ENCODE results near the gene CSPG4. TPM values are rescaled to one million over a fixed set of nuclear protein-coding genes. Genes with fewer than 3 reads are reported as not detected.
A peak's percentile ranks its signal among the peaks of the same experiment; 100 is the strongest.

The CSPG4 gene
- total and polyA plus RNA-seq, 10 of the 15 experiments (the other 5 are each of a cell fraction or from before 2014, with no cell fraction given): 0.02 to 2.2 (median 0.76) TPM

- TF ChIP-seq PBX3 (IDR thresholded peaks at IDR 0.05; ENCODE audit: insufficient replicate concordance, low read depth, low read length) (no peak), SREBF1 (IDR thresholded peaks at IDR 0.05; ENCODE audit: low read length) (no peak), POLR2AphosphoS2 (IDR thresholded peaks at IDR 0.05; ENCODE audit: low read depth, low read length) (no peak)
Measured at GRCh38 chr15:75641603-75642002, 71.0 kb downstream of the CSPG4 start (continued).

- H3K9ac ChIP-seq (ENCODE audit: control insufficient read depth, insufficient read depth, low read length): no peak overlapping the region; the same call in 1 of the 2 replicates
- no peak for ATAC-seq
- H3K36me3 ChIP-seq (ENCODE audit: control insufficient read depth in 2 of 2, insufficient read depth in 2 of 2, low read length in 1 of 2): no peaks in the 10 kb centered on the region; a peak in 1 of 4 replicates
- no peak overlapping the region for H3K27ac ChIP-seq (ENCODE audit: control insufficient read depth, insufficient read depth)
- CTCF ChIA-PET: interaction anchor here (0.6 to 5.5 kb wide), 17 partner anchors 10 to 371 kb away, joined by 3 to 86 read pairs (median 4); partner anchors contain the start of genes MAN2C1, SIN3A and SNUPN
- SMC1A ChIA-PET (ENCODE audit: uncharacterized antibody, unreplicated experiment): interaction anchor here (0.6 to 3.9 kb wide), 13 partner anchors 10 to 616 kb away, joined by 3 to 27 read pairs (median 4); partner anchors contain the start of genes MAN2C1 and SIN3A
- H3K4me2 ChIP-seq (ENCODE audit: control insufficient read depth, insufficient read depth): peak overlapping the region; percentile 5; the same call in 1 of the 2 replicates
- TF ChIP-seq CUX1 (IDR thresholded peaks at IDR 0.05; ENCODE audit: insufficient replicate concordance, low read depth, low read length) (no peak), NBN (IDR thresholded peaks at IDR 0.05) (0 out of 2 replicates have a peak, but pooled peaks have one; percentile 19), MYB (IDR thresholded peaks at IDR 0.05; ENCODE audit: borderline replicate concordance, low read depth, low read length) (no peak), SMAD5 (IDR thresholded peaks at IDR 0.05; ENCODE audit: low read depth) (no peak), ZNF622 (IDR thresholded peaks at IDR 0.05) (no peak), HSF1 (IDR thresholded peaks at IDR 0.05; ENCODE audit: low read depth, low read length) (no peak), WRNIP1 (IDR thresholded peaks at IDR 0.05; ENCODE audit: borderline replicate concordance, low read depth, low read length) (no peak)
- H3K4me3 ChIP-seq: peak overlapping the region; percentile 76
- no TSS peak for BruUV-seq (replicated peaks)
- no peaks in the 10 kb centered on the region for H3K9me3 ChIP-seq (replicated peaks; ENCODE audit: control insufficient read depth, insufficient read depth, low read length)
- in situ Hi-C loops (cut with MboI) (no loop called here), intact Hi-C loops (cut with micrococcal nuclease; ENCODE audit: unreplicated experiment) (loop anchor here (2.0 to 10.0 kb wide), 3 partner anchors 134 to 706 kb away; partner anchors contain the start of gene COX5A)
- POLR2A ChIA-PET: interaction anchor here (0.7 to 5.0 kb wide), 7 partner anchors 11 to 694 kb away, joined by 3 to 110 read pairs (median 6); partner anchors contain the start of genes MAN2C1, SIN3A and SNUPN
- H3K79me2 ChIP-seq (ENCODE audit: control insufficient read depth, insufficient read depth, low read length): peaks cover 32% of the 10 kb centered on the region
- 77% methylated on average over 3 of the region's 4 CpGs for WGBS (ENCODE audit: insufficient coverage, insufficient replicate concordance, low lambda C conversion rate, missing lambda C conversion rate)
- H3K27me3 ChIP-seq (replicated peaks in 1 of 2; ENCODE audit: control insufficient read depth in 2 of 2, insufficient read depth in 2 of 2, low read length in 1 of 2): no peaks in the 10 kb centered on the region
- no peak overlapping the region; the same call in 1 of the 2 replicates for H2AFZ ChIP-seq (ENCODE audit: control insufficient read depth, low read depth, low read length)
- DNase-seq (ENCODE audit: low read depth, low spot score): no peak
- RAD21 ChIA-PET (ENCODE audit: unreplicated experiment): interaction anchor here (0.7 to 5.1 kb wide), 9 partner anchors 9 to 273 kb away, joined by 3 to 69 read pairs (median 4); partner anchors contain the start of genes MAN2C1, SIN3A and SNUPN
- H3K4me1 ChIP-seq (ENCODE audit: control insufficient read depth, insufficient read depth, low read length): no peaks in the 10 kb centered on the region
- H4K20me1 ChIP-seq (ENCODE audit: control insufficient read depth, insufficient read depth): peaks cover 2% of the 10 kb centered on the region; the same call in 1 of the 2 replicates
- FAIRE-seq: no peak
Measured at GRCh38 chr15:75641179-75641503, 71.5 kb downstream of the CSPG4 start.
